DMS114 treated with DMSO at 0.1 percent for 48 hours (cell line): Measurements from ENCODE around the gene FDXACB1.

Experiments
- DNase-seq: peaks from one replicate; lab custom pipeline; 2025; ENCODE audit not compliant: unreplicated experiment; lab: John Stamatoyannopoulos, UW

The FDXACB1 gene

DNA sequence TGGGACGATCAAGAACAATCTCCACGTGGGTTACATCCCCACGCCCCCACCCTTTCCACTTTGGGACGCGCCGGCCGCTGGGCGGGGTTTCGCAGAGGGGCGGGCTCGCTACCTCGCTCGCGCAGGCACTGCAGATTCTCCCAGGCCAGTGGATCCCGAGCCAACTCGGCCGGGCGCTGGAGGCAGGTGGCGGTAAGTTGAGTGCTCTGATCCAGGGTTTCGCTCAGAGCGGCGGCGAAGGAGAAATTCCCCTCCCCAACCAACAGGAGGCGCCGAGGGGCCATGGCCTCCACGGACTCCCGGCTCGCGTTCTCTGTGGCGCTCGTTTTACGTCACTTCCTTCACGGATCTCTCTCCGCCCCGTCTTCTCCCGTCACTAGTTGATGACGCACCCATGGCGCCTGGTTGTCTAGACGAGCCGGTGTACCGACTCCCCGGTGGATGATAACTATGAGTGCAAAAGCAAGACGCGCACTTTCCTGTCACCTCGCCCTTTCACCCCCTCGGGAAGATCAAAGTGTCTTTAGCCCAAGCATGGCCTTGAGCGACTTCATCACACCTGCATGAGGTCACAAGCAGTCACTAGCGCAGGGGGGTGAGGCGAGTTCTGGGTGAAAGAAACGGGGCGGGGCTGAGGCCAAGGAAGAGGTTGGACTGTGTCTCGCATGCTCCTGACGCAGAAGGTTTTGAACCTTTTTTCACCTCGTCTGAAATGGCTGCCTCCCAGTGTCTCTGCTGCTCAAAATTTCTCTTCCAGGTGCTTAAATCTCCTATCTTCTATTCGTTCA, at the start of gene FDXACB1, which contains the start of gene CFAP68:
Gene FDXACB1, minus strand, starts transcription at position 317 of the 788 bp plus-strand sequence. Its CDS starts 33 bp downstream, at position 284.
Gene CFAP68, plus strand, starts transcription at position 693 of the 788 bp plus-strand sequence. Its CDS starts 20 bp downstream, at position 713.
- DNase-seq: peak; percentile 80

DNA sequence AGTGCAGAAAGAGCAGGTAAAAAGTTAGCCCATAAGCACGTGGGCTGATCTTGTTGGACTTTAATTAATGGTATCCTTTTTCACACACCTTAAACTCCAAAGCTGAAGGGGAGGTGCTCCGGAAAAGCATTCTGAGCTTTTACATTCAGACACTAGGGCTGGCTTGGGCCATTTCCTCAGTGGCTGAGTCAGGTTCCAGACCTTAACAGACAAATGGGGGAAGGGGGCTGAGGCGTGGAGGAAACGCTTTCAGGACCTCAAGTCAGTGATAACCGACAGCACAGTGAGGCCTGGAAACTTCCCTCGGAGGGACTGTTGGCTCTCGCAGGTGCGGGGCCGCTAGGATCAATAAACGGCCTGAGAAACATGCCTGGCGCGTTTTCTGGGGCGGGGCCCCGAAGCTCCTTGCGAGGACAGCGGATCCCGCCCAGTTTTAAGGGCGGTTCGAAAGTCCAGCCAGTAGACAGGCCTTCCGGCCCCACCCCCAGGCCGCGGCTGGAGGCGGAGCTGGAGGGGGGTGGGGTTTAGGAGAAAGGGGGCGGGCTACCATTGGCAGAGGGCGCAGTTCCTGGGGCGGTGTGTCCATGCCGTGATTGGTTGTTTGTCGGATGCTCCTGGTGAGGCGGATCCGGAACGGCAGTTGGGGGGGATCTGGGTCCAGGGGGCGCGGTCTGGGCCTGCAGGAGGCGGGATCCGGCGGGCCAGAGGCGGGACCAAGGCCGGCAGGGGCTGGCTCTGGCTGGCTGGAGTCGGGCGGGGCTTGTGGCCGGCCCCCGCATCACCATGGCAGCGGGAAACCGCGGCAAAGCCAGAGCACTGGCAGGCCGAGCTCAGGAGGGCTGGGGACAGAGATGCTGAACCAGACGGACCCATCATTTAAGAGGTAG, 47.8 kb upstream of the FDXACB1 start:
- peak; percentile 82 for DNase-seq

- DNase-seq: no peak
Observed at GRCh38 chr11:111925953-111926352, 47.0 kb upstream of the FDXACB1 start.

DNA sequence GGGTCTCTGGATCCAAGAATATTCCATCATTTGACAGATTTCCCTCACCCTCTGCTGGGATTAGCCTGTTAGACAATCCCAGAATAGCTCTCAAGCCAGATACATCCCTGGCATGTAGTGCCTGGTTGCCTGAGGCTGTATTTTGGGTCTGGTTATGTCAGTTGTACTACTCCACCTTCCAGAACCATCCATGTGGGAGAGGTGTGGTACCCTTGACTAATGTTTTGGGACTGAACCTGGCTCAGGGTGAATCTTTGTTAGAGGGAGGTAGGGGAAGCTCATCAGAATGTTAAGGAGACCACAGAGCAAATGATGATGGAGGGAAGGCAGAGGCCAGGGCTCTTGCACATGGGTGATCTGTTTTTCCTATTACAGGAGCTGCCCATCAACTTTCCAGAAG, 45.0 kb upstream of the FDXACB1 start:
- DNase-seq: no peak

DNA sequence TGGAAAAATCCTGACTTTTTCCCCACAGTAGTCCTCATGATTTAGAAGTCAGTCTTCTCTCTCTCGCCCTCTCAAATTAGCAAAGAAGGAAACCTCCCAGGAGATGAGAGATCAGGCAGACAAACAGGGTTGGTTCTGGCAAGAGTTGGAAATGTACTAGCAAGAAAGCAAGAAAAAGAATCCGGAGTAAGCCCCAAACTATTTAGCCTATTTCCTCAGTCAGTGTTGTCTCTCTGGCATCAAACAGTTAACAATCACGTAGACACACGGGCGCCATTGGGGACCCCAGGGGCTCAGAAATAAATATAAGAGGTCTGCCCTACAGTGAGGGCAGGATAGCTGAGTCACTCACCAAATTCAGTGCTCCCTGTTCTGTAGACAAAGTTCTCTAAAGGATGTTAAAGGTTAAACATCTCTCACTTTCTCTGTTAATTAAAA, 44.4 kb upstream of the FDXACB1 start:
- no peak for DNase-seq

- no peak for DNase-seq
Observed at GRCh38 chr11:111922803-111923202, 43.8 kb upstream of the FDXACB1 start.

- no peak for DNase-seq
Observed at GRCh38 chr11:111921541-111922230, 42.7 kb upstream of the FDXACB1 start.

- DNase-seq: no peak
Observed at GRCh38 chr11:111920908-111921307, 41.9 kb upstream of the FDXACB1 start.

GRCh38 chr11:111918390-111919256, 39.7 kb upstream of the FDXACB1 start, which contains the start of gene C11orf52:
TSS of gene C11orf52 (plus strand) at chr11:111918913. CDS start at chr11:111918973, 60 bp downstream.
- DNase-seq: no peak

DNA sequence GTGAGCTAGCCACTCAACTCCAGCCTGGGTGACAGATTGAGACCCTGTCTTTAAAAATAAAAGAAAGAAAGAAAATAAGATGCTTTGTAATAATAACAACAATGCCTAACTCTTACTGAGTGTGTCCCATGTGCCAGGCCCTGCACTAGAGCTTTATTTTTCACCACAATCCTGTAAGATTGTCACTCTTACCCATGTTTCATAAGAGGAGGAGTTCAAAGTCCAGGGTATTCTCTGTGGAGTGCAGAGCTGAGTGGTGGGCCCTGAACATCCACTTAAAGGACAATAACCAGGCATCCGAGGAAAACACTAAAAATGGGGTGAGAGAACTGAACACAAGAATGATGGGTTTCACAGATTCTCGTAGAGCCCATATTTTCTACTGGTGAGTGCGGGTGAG, 38.8 kb upstream of the FDXACB1 start:
- DNase-seq: no peak

- no peak for DNase-seq
Observed at GRCh38 chr11:111917312-111917711, 38.3 kb upstream of the FDXACB1 start.

GRCh38 chr11:111916768-111917167, 37.8 kb upstream of the FDXACB1 start:
- DNase-seq: no peak

DNA sequence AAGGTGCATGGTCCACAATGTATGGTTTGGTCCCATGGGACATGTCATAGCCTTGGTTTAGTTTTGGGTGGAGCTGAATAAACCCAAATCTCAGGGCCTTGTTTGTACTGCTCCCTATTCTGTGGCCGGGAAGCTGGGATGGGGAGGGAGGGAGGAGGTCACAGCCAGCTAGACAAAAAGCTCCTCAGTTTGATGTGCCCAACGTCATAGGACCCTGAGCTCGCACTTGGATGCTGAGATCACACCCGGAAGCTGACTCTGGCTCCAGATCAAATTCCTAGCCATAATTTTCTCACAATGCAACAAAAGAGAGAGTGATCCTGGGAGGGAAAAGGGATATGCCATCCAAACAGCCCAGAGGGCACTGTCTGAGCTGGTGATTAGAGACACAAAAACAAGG, 35.0 kb upstream of the FDXACB1 start:
- DNase-seq: no peak

DNA sequence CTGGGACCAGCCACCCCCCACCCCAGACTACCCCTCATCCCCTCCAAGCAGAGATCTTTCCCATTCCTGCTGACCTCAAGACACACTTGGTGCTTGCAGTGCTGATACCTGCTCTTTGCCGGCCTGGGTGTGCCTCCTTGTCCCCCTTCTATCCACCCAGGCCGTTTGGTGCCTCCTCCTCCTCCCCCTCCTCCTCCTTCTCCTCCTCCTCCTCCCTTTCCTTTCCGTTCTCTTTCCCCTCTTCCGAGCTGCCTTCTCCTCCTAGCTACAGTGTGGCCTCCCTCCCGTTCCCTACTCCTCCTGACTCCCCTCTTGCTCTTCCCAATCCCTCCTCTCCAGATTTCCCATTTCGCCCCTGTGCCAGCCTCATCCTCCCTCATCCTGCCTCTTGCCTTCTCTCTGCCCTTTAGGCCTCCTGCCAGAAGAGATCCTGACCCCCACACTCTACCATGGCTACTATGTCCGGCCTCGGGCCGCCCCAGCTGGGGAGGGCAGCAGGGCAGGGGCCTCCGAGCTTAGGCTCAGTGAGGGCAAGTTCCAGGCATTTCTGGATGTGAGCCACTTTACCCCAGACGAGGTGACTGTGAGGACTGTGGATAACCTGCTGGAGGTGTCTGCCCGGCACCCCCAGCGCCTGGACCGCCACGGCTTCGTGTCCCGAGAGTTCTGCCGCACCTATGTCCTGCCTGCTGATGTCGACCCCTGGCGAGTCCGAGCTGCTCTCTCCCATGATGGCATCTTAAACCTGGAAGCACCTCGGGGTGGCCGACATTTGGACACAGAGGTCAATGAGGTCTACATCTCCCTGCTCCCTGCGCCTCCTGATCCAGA, 34.3 kb upstream of the FDXACB1 start:
- no peak for DNase-seq

DNA sequence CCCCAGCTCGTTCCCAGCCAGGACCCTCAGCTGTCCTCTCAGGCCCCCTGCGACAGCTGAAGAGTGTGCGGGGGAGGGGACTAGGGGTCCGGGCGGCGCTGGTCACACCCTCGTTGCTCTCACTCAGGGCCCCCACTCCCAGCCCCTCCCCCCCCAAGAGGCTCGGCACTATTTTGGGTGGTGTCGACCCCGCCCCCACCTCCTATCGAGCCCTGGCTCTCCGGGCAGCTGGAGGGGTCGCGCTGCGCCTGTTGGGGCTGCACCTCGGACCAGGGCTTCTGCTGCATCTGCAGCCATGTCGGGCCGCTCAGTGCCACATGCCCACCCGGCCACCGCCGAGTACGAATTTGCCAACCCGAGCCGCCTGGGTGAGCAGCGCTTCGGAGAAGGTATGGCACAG, 33.6 kb upstream of the FDXACB1 start, which contains the start of gene HSPB2:
Gene HSPB2, plus strand, starts transcription at position 200 of the 400 bp plus-strand sequence. Its CDS starts 96 bp downstream, at position 296.
- DNase-seq: no peak

DNA sequence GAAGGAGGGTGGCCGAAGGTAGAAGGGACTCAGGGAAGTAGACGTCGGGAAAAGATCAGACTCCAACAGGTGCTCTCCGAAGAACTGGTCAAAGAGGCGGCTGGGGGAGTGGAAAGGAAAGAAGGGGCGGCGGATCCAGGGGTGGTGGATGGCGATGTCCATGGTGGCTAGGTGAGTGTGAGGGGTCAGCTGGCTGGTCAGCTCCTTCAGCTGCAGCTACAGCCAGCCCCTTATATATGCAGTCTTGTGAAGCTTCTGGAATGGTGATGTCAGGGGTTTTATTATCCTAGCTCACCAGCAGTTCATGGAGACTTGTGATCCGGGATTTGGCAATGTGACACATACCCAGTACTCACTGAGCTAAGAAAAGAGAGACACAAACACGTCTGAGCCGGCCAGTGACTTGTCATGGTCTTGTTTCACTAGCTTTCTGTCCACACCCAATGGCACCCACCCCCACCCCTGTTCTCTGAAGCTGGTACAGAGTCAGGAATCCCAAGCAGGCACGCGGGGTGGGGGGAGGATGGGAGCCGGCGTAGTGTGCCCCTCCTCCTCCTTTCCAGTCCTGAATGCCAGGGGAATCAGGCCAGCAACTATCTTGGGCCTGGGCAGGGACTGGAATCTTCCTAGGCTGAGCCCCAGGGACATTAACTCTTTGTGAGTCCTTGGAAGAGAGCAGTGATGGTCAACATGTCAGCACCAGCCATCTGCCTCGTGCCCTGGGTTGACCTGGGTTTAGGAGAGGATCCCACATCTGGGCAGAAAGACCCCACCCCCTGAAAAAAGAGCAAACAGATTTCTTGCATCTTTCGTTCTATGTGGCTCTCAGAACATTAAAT, 32.8 kb upstream of the FDXACB1 start, which contains the start of gene CRYAB:
Gene CRYAB, minus strand, starts transcription at position 208 of the 839 bp plus-strand sequence. Its CDS starts 46 bp downstream, at position 162.
- DNase-seq: no peak

DNA sequence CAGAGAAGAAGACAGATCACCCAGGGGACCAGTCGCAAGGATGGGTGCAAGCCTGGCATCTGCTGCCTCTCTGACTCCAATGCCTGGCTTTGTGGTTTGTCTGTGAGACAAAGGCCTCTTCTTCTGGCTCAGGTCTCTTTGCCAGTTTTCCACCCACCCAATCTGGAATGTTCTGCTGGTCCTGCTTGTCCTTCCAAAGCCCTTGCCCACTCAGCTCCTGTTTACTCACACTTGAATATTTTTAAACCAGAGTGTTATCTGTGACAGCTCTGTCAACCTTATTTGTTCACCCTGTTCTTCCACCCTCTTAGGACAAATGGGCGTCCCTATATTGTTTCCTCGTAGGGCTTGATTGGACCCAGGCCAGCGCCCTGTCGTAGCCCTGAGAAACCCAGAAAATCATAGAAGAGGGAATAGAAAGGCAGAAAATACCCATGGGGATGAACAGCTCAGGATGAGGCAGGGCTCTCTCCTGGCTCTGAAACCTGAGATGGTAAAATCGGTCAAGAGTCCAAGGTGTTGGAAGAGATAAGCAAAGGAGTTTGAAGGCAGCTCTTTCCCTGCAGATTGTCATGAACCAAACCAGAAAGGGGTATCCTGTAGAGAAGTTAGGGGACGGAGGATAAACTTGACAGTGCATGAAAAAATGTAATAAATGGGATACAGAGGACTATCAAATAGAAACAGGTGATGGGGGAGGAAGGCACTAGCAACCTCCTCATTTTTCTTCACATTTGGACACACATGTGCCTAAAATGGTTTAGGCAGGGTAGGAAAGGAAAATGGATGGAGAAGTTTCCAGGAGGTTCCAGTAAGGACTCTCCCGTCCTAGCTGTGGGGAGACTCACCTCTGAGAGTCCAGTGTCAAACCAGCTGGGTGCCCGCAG, 32.0 kb upstream of the FDXACB1 start:
- no peak for DNase-seq
